Measurements from ENCODE around the gene ACY1.
"Not testable (repeated sequence)": the region's sequence is repeated elsewhere in the genome, so short reads cannot be mapped to it uniquely, and the experiment has no call there.

The ACY1 gene

DNA sequence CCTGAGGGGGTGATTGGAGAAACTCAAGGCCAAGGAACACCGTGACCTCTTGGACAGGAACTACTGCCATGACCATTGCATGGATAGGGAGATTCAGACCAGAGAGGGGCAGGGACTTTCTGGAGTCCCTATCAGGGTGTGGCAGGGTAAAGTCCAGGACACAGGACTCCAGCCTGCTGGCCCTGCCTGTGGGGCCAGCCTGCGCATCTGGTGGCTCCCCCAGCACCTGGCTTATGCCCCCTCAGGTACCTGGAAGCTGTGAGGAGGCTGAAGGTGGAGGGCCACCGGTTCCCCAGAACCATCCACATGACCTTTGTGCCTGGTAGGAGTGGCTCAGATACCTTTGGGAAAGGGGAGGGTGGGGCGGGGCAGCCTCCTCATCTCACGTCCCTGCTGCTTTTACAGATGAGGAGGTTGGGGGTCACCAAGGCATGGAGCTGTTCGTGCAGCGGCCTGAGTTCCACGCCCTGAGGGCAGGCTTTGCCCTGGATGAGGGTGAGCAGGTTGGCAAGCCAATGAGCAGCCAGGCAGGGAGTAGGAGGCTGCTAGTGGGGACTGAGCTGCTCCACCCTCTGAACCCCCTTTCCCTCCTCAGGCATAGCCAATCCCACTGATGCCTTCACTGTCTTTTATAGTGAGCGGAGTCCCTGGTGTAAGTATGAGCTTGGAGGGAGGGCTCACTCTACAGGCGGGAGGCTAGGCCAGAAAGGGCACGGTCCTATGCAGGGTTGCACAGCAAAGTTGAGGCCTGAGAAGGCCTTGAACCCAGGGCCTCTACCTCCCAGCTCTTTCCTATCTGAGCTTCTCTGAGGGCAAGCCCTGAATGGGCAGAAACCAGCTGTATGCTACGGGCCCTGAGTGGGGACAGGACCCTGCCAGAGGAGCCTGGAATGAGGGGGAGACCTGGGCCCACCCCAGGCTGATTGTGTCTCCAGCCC, 2.9 kb downstream of the ACY1 start:
- no peak for DNase-seq (ENCODE audit: low read depth)
- no peak overlapping the region for H3K4me3 ChIP-seq (ENCODE audit: low read length)
- TF ChIP-seq, protein P1, sequence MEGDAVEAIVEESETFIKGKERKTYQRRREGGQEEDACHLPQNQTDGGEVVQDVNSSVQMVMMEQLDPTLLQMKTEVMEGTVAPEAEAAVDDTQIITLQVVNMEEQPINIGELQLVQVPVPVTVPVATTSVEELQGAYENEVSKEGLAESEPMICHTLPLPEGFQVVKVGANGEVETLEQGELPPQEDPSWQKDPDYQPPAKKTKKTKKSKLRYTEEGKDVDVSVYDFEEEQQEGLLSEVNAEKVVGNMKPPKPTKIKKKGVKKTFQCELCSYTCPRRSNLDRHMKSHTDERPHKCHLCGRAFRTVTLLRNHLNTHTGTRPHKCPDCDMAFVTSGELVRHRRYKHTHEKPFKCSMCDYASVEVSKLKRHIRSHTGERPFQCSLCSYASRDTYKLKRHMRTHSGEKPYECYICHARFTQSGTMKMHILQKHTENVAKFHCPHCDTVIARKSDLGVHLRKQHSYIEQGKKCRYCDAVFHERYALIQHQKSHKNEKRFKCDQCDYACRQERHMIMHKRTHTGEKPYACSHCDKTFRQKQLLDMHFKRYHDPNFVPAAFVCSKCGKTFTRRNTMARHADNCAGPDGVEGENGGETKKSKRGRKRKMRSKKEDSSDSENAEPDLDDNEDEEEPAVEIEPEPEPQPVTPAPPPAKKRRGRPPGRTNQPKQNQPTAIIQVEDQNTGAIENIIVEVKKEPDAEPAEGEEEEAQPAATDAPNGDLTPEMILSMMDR (conservative IDR thresholded peaks at IDR 0.05; ENCODE audit: low read length) = no peak

DNA sequence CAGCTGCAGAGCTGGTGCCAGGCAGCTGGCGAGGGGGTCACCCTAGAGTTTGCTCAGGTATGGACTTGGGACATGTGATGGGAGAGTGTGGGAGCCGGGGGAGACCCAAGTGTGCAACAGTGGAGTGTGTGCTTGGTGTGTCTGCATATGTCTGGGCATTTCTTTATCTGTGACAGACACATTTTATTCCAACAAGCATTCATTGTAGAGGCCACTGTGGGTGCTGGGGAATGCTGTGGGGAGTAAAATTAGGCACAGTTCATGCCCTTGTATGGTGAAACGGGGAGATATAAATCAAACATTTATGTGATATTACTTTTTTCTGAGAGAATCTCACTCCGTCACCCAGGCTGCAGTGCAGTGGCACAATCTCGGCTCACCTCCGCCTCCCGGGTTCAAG, 4.2 kb downstream of the ACY1 start:
- no peak for DNase-seq (ENCODE audit: low read depth)
- TF ChIP-seq, protein P1 (conservative IDR thresholded peaks at IDR 0.05; ENCODE audit: low read length) = no peak
- H3K4me3 ChIP-seq (ENCODE audit: low read length) = no peak overlapping the region

DNA sequence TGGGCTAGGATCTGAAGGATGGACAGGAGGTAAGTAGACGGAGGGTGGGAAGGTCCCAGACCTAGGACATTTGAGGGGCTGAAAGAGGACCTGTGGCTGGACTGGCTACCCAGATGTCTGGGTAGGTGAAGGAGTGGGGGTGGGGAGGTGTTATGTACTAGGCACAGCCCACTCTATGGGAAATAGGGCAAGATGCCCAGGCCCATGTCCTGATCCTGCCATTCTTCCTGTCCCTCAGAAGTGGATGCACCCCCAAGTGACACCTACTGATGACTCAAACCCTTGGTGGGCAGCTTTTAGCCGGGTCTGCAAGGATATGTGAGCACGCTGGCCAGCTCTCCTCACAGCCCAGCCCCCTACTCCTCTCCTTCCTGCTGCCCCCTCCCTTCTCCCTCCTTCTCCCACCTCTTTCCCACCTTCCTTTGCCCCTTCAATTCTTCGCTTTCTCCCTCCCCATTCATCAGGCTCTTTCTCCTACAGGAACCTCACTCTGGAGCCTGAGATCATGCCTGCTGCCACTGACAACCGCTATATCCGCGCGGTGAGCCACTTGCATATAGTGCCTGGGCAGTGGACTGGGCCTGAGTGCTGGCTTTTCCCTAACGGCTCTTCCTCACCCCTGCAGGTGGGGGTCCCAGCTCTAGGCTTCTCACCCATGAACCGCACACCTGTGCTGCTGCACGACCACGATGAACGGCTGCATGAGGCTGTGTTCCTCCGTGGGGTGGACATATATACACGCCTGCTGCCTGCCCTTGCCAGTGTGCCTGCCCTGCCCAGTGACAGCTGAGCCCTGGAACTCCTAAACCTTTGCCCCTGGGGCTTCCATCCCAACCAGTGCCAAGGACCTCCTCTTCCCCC, 5.2 kb downstream of the ACY1 start:
- TF ChIP-seq, protein P1 (conservative IDR thresholded peaks at IDR 0.05; ENCODE audit: low read length) = no peak
- no peak for DNase-seq (ENCODE audit: low read depth)
- H3K4me3 ChIP-seq (ENCODE audit: low read length) = no peak overlapping the region

DNA sequence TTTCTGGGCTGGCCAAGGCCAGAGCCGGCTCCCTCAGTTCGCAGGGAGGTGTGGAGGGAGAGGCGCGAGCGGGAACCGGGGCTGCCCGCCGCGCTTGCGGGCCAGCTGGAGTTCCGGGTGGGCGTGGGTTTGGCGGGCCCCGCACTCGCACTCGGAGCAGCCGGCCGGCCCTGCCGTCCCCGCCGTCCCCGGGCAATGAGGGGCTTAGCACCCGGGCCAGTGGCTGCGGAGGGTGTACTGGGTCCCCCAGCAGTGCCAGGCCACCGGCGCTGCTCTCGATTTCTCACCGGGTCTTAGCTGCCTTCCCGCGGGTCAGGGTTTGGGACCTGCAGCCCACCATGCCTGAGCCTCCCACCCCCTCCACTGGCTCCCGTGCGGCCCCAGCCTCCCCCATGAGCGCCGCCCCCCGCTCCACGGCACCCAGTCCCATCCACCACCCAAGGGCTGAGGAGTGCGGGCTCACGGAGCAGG, 7.2 kb downstream of the ACY1 start:
- not testable (repeated sequence) for H3K4me3 ChIP-seq (ENCODE audit: low read length); DNase-seq (ENCODE audit: low read depth)

GRCh38 chr3:51992017-51992682, 8.8 kb downstream of the ACY1 start:
- no peak for DNase-seq (ENCODE audit: low read depth)
- H3K4me3 ChIP-seq (ENCODE audit: low read length) = no peak overlapping the region
- TF ChIP-seq, protein P1 (conservative IDR thresholded peaks at IDR 0.05; ENCODE audit: low read length) = no peak

DNA sequence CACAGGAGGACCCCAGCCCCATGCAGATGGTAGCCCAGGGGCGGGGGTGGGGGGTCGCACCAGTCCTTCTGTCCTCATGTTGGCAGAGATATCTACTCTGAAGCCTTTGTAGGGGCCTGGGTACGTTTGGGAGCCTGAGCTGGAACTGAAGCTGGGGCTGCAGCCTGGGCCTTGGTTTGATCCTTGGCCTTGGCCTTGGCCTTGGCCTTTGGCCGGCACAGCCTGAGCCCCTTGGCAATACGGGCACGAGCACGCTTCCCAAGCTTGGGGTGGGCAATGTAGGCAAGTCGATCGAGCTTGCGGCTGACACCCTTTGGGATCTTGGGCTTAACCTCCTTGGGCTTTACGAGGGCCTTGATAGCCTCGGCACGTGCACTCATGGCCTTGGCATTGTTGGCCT, 10.3 kb downstream of the ACY1 start:
- not testable (repeated sequence) for DNase-seq (ENCODE audit: low read depth); H3K4me3 ChIP-seq (ENCODE audit: low read length)

DNA sequence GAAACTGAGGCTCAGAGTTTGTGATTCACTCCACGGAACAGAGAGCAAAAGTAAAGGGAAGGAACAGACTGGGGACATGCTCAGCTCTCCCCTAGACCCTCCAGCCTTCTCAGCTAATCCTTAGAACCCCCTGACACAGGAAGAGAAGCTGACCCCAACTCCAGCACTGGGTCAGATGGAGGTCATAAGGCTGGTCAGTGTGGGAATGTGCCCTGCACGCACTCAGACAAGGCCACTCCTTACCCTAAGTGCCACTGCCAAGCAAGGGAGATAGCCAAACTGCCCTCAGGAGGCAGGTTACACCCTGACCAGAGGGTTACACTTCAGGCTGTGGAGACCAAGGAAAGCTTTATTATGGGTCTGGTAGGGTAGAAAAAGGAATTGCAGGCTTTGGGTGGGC, 11.2 kb downstream of the ACY1 start:
- TF ChIP-seq, protein P1 (conservative IDR thresholded peaks at IDR 0.05; ENCODE audit: low read length) = no peak
- DNase-seq (ENCODE audit: low read depth) = no peak
- H3K4me3 ChIP-seq (ENCODE audit: low read length) = peak overlapping the region; percentile 99
